ENCODE measurements around the gene LIN37. TPM values are rescaled to one million over a fixed set of nuclear protein-coding genes. Genes with fewer than 3 reads are reported as not detected.

Gene LIN37
- total and polyA plus RNA-seq, 2 of the 13 experiments (the other 11 are each of a cell fraction or from before 2014, with no cell fraction given) = 6.3 to 8.7 TPM

- peak; percentile 61; the same call in 1 of the 2 replicates for TF ChIP-seq ZNF574 (CRISPR knock-in tag; IDR thresholded peaks at IDR 0.05)
- TF ChIP-seq, protein P1, sequence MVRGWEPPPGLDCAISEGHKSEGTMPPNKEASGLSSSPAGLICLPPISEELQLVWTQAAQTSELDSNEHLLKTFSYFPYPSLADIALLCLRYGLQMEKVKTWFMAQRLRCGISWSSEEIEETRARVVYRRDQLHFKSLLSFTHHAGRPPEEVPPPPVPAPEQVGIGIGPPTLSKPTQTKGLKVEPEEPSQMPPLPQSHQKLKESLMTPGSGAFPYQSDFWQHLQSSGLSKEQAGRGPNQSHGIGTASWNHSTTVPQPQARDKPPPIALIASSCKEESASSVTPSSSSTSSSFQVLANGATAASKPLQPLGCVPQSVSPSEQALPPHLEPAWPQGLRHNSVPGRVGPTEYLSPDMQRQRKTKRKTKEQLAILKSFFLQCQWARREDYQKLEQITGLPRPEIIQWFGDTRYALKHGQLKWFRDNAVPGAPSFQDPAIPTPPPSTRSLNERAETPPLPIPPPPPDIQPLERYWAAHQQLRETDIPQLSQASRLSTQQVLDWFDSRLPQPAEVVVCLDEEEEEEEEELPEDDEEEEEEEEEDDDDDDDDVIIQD (CRISPR knock-in tag; IDR thresholded peaks at IDR 0.05; ENCODE audit: low read depth) = no peak
- TF ChIP-seq TEAD3 (CRISPR knock-in tag; optimal IDR thresholded peaks at IDR 0.05; ENCODE audit: borderline replicate concordance) = peak; percentile 10
- TF ChIP-seq ZNF609 (CRISPR knock-in tag; IDR thresholded peaks at IDR 0.05; ENCODE audit: borderline replicate concordance) = peak; percentile 14; the same call in 1 of the 2 replicates
- 0 out of 2 replicates have a peak, but pooled peaks have one; percentile 26 for TF ChIP-seq HNRNPL (IDR thresholded peaks at IDR 0.05; ENCODE audit: low read depth, low read length)
- TF ChIP-seq ZNF34 (CRISPR knock-in tag; IDR thresholded peaks at IDR 0.05; ENCODE audit: borderline replicate concordance) = no peak
- peak in 1 of 2 experiments; percentile 79; a peak in 2 of 4 replicates for TF ChIP-seq POLR2A (IDR thresholded peaks at IDR 0.05; ENCODE audit: insufficient read depth in 1 of 2, low read depth in 2 of 2, low read length in 2 of 2)
- TF ChIP-seq ZNF562 (CRISPR knock-in tag; IDR thresholded peaks at IDR 0.05; ENCODE audit: borderline replicate concordance) = no peak
- TF ChIP-seq, protein P2, sequence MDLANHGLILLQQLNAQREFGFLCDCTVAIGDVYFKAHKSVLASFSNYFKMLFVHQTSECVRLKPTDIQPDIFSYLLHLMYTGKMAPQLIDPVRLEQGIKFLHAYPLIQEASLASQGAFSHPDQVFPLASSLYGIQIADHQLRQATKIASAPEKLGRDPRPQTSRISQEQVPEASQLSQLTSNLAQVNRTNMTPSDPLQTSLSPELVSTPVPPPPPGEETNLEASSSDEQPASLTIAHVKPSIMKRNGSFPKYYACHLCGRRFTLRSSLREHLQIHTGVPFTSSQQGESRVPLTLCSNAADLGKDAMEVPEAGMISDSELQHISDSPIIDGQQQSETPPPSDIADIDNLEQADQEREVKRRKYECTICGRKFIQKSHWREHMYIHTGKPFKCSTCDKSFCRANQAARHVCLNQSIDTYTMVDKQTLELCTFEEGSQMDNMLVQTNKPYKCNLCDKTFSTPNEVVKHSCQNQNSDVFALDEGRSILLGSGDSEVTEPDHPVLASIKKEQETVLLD (CRISPR knock-in tag; IDR thresholded peaks at IDR 0.05; ENCODE audit: low read depth) = no peak
- no peak for TF ChIP-seq ZNF567 (CRISPR knock-in tag; IDR thresholded peaks at IDR 0.05; ENCODE audit: borderline replicate concordance)
- TF ChIP-seq, protein P3, sequence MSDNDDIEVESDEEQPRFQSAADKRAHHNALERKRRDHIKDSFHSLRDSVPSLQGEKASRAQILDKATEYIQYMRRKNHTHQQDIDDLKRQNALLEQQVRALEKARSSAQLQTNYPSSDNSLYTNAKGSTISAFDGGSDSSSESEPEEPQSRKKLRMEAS (IDR thresholded peaks at IDR 0.05) = peak; percentile 70
- TF ChIP-seq ZNF20 (CRISPR knock-in tag; IDR thresholded peaks at IDR 0.05) = no peak
- TF ChIP-seq CEBPG (CRISPR knock-in tag; IDR thresholded peaks at IDR 0.05) = 0 out of 2 replicates have a peak, but pooled peaks have one; percentile 4
- TF ChIP-seq ZNF335 (CRISPR knock-in tag; IDR thresholded peaks at IDR 0.05) = peak; percentile 21; the same call in 1 of the 2 replicates
- TF ChIP-seq TOPORS (CRISPR knock-in tag; IDR thresholded peaks at IDR 0.05) = no peak
- no peak; the same call in 1 of the 2 replicates for TF ChIP-seq SIX4 (CRISPR knock-in tag; IDR thresholded peaks at IDR 0.05)
- peak; percentile 23; the same call in 1 of the 2 replicates for TF ChIP-seq ZNF552 (CRISPR knock-in tag; IDR thresholded peaks at IDR 0.05; ENCODE audit: borderline replicate concordance)
- no peak for TF ChIP-seq ZNF570 (CRISPR knock-in tag; IDR thresholded peaks at IDR 0.05; ENCODE audit: borderline replicate concordance)
- TF ChIP-seq MED1 (CRISPR knock-in tag; IDR thresholded peaks at IDR 0.05) = no peak
These were observed 46.0 kb upstream of the LIN37 start (continued) for GRCh38 chr19:35702223-35703012.
